Caco-2 (cell line): Measurements from ENCODE around the gene LRRC75B. TPM values are rescaled to one million over a fixed set of nuclear protein-coding genes. Genes with fewer than 3 reads are reported as not detected.

Experiments
- BruUV-seq: library from RNA; stranded (reverse); fragments of 400-500 nt; replicated peaks from 2 replicates; lab custom pipeline; 2021; lab: Mats Ljungman, UMichigan
- CTCF ChIA-PET: fragments of 300-600 bp; sonication (Branson Sonifier 250); formaldehyde crosslinking; loops from one replicate; lab custom pipeline; 2022; ENCODE audit warnings: antibody characterized with exemption; lab: Charles Lee
- POLR2A ChIA-PET: fragments of 300-600 bp; sonication (Branson Sonifier 250); formaldehyde crosslinking; loops from one replicate; lab custom pipeline; 2022; ENCODE audit warnings: antibody characterized with exemption; lab: Charles Lee
- DNase-seq, 2 experiments: peaks; one replicate each; pipeline versions ENCODE4 v3.0.0 to v3.0.0-alpha.2; 2020 to 2022
- H3K27me3 ChIP-seq: replicated peaks from 2 replicates; pipeline ENCODE4 v1.6.0; 2011; ENCODE audit warnings: low read length; ENCODE audit not compliant: control insufficient read depth, insufficient read depth
- H3K36me3 ChIP-seq: 2 replicates; pipeline ENCODE4 v1.5.1; 2011; ENCODE audit warnings: low read length; ENCODE audit not compliant: control insufficient read depth, insufficient read depth
- H3K4me1 ChIP-seq: fragments of 250-450 bp; sonication (Bioruptor Pico); 2 replicates; pipeline ENCODE4 v1.5.1; 2020; ENCODE audit warnings: mild to moderate bottlenecking
- H3K4me3 ChIP-seq: 2 replicates; pipeline ENCODE4 v1.5.1; 2011; ENCODE audit warnings: low read depth, mild to moderate bottlenecking, control low read depth, low read length
- H3K9me3 ChIP-seq: fragments of 250-450 bp; sonication (Bioruptor Pico); 2 replicates; pipeline ENCODE4 v1.5.1; 2020; ENCODE audit warnings: mild to moderate bottlenecking, moderate library complexity
- H3K27ac Mint-ChIP-seq: one replicate; pipeline ENCODE4 v1.8.0; 2022; ENCODE audit warnings: mixed read lengths; ENCODE audit not compliant: unreplicated experiment
- H3K27me3 Mint-ChIP-seq: one replicate; pipeline ENCODE4 v1.8.0; 2022; ENCODE audit warnings: mixed read lengths; ENCODE audit not compliant: insufficient read depth, unreplicated experiment
- H3K36me3 Mint-ChIP-seq: one replicate; pipeline ENCODE4 v1.8.0; 2022; ENCODE audit warnings: mild to moderate bottlenecking, mixed read lengths; ENCODE audit not compliant: insufficient read depth, unreplicated experiment
- H3K4me1 Mint-ChIP-seq: one replicate; pipeline ENCODE4 v1.8.0; 2022; ENCODE audit warnings: low read depth, mixed read lengths; ENCODE audit not compliant: unreplicated experiment
- H3K4me3 Mint-ChIP-seq: one replicate; pipeline ENCODE4 v1.8.0; 2022; ENCODE audit warnings: mild to moderate bottlenecking, moderate library complexity, mixed read lengths; ENCODE audit not compliant: unreplicated experiment
- H3K9me3 Mint-ChIP-seq: one replicate; pipeline ENCODE4 v1.8.0; 2022; ENCODE audit warnings: mixed read lengths; ENCODE audit not compliant: unreplicated experiment
- intact Hi-C: fragments of 100-400 bp; cut with micrococcal nuclease; formaldehyde crosslinking; loops from one replicate; pipeline ENCODE4 v1.10.0; 2022; ENCODE audit not compliant: unreplicated experiment
- total RNA-seq: library from RNA; stranded (reverse); gene quantifications from 2 replicates; pipeline ENCODE4 v1.2.3, GENCODE V29; 2022
- TF ChIP-seq, protein P1 (sequence below), 2 experiments: fragments of 200-600 bp in 1 of 2; IDR thresholded peaks; 1 replicate in 1 of 2; 2 replicates in 1 of 2; pipeline versions ENCODE4 v1.5.1 to v1.8.0; 2011 to 2022; ENCODE audit warnings: antibody characterized with exemption in 1 of 2, control low read depth in 1 of 2, inconsistent platforms in 1 of 2, low read depth in 1 of 2, low read length in 1 of 2, mild to moderate bottlenecking in 1 of 2, moderate library complexity in 1 of 2; ENCODE audit not compliant: insufficient read depth in 1 of 2, severe bottlenecking in 1 of 2, unreplicated experiment in 1 of 2

The LRRC75B gene
- total RNA-seq, 1 experiment from 2014 or later, result 20.4 TPM

DNA sequence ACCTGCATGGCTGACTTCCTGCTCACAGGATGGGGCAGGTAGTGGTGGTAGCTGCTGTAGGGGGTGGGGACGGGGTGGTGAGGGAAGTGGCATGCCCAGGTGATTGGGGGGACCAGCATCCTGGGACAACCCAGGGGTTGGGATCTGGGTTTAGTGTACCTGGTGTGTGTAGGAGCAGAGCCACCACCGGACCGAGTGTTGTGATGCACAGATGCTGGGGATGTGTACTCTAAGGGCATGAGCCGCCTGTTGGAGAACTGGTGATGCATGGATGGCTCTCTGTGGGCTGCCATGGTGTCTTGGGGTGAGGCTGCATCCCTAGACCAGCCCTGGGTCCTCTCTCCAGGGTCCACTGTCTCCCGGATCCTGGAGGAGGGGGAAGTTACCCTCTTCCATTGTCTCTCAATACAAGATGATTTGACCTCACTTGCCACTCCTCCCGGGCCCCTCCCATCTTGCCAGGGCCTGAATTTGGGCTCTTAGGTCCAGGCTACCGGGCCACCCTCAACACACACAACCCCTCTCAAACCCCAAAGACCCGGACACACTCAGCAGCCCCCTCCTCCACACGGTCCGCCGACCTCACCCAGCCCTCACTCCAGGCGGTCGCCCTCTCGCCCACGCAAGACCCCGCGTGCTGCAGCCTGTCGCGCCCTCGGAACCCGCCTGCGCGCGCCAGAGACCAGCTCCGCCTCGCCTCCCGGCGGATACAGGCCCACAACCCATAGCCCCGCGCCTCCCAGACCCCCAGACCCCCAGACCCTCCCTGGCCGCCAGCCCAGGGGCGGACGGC, 619 bp downstream of the LRRC75B start:
- Mint-ChIP-seq H3K9me3 (no peaks in the 10 kb centered on the region), H3K36me3 (no peaks in the 10 kb centered on the region), H3K4me1 (no peaks in the 10 kb centered on the region), H3K27me3 (no peaks in the 10 kb centered on the region), H3K27ac (peak overlapping the region; percentile 79), H3K4me3 (peak overlapping the region; percentile 86)
- POLR2A ChIA-PET, result interaction anchor here (1.0 kb wide), 1 partner anchor 197 kb away, joined by 4 read pairs; no protein-coding TSS in a partner anchor
- TSS peak; percentile 40 for BruUV-seq
- CTCF ChIA-PET, result no interaction called here
- Histone ChIP-seq H3K4me1 (peaks cover 10% of the 10 kb centered on the region), H3K9me3 (no peaks in the 10 kb centered on the region), H3K27me3 (no peaks in the 10 kb centered on the region), H3K4me3 (peak overlapping the region; percentile 82), H3K36me3 (no peaks in the 10 kb centered on the region; the same call in 1 of the 2 replicates)
- TF ChIP-seq, protein P1, sequence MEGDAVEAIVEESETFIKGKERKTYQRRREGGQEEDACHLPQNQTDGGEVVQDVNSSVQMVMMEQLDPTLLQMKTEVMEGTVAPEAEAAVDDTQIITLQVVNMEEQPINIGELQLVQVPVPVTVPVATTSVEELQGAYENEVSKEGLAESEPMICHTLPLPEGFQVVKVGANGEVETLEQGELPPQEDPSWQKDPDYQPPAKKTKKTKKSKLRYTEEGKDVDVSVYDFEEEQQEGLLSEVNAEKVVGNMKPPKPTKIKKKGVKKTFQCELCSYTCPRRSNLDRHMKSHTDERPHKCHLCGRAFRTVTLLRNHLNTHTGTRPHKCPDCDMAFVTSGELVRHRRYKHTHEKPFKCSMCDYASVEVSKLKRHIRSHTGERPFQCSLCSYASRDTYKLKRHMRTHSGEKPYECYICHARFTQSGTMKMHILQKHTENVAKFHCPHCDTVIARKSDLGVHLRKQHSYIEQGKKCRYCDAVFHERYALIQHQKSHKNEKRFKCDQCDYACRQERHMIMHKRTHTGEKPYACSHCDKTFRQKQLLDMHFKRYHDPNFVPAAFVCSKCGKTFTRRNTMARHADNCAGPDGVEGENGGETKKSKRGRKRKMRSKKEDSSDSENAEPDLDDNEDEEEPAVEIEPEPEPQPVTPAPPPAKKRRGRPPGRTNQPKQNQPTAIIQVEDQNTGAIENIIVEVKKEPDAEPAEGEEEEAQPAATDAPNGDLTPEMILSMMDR (IDR thresholded peaks at IDR 0.05; ENCODE audit: insufficient read depth in 1 of 2, low read depth in 1 of 2, low read length in 1 of 2, severe bottlenecking in 1 of 2, unreplicated experiment in 1 of 2), result no peak
- intact Hi-C loops, result no loop called here
- peak in 1 of 2 experiments; percentile 24 for DNase-seq

DNA sequence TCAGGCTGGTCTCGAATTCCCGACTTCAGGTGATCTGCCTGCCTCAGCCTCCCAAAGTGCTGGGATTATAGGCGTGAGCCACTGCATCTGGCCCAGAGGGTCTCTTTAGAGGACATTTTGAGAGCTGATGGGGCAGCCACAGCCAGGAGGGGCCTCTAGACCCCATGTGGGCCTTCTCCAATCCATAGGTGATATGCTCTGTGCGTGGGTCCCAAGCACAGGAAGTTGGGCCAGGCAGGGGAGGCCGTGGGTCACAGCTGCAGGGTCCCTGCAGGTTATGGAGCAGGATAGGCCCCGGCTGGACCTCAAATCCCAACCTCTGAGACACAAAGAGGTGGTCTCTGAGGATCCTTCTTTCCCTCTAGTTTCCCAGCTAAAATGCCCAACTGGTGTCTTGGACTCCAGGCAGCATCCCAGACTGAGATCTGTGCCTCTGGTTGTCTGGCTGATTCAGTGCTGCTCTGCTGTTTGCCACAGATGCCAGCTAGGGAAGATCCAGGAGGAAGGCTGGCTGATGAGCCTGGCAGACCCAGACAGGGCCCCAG, 1.5 kb downstream of the LRRC75B start:
- Mint-ChIP-seq H3K27me3 (no peaks in the 10 kb centered on the region), H3K36me3 (no peaks in the 10 kb centered on the region), H3K9me3 (no peaks in the 10 kb centered on the region), H3K4me1 (no peaks in the 10 kb centered on the region), H3K27ac (no peak overlapping the region), H3K4me3 (no peak overlapping the region)
- intact Hi-C loops, result no loop called here
- TF ChIP-seq, protein P1 (IDR thresholded peaks at IDR 0.05; ENCODE audit: insufficient read depth in 1 of 2, low read depth in 1 of 2, low read length in 1 of 2, severe bottlenecking in 1 of 2, unreplicated experiment in 1 of 2), result no peak
- Histone ChIP-seq H3K9me3 (no peaks in the 10 kb centered on the region), H3K27me3 (no peaks in the 10 kb centered on the region), H3K36me3 (no peaks in the 10 kb centered on the region; the same call in 1 of the 2 replicates), H3K4me3 (no peak overlapping the region), H3K4me1 (peaks cover 10% of the 10 kb centered on the region)
- POLR2A ChIA-PET, result no interaction called here
- CTCF ChIA-PET, result no interaction called here
- no peak for DNase-seq
- BruUV-seq, result no TSS peak

DNA sequence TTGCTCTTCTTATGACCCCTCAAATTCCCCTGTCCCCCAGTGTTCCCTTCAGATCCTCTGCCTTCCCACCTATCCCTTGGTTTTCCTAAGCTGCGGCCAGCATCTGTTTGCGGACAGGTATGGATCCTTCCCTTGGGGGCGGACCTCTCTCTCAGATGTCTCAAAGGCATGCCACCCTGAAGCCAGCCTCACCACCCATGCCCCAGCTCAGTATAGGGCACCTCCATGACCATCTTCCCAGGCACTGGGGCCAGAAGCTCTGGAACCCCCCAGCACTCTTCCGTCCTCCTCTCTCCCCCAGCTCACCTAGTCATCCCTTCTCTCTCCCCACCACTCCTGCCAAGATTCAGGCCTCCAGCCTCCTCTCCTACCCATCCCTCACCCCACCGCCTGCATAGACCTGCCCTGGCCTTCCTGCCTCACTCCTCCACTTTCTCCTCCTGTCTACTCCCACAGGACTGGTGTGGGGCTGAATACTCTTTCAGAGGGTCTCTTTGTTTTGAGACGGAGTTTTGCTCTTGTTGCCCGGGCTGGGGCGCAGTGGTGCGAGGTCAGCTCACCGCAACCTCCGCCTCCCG, 2.2 kb downstream of the LRRC75B start:
- Histone ChIP-seq H3K4me1 (peaks cover 10% of the 10 kb centered on the region), H3K9me3 (no peaks in the 10 kb centered on the region), H3K4me3 (no peak overlapping the region), H3K36me3 (no peaks in the 10 kb centered on the region; the same call in 1 of the 2 replicates), H3K27me3 (no peaks in the 10 kb centered on the region)
- Mint-ChIP-seq H3K27ac (no peak overlapping the region), H3K4me1 (no peaks in the 10 kb centered on the region), H3K36me3 (no peaks in the 10 kb centered on the region), H3K4me3 (no peak overlapping the region), H3K9me3 (no peaks in the 10 kb centered on the region), H3K27me3 (no peaks in the 10 kb centered on the region)
- intact Hi-C loops, result no loop called here
- CTCF ChIA-PET, result no interaction called here
- BruUV-seq, result no TSS peak
- POLR2A ChIA-PET, result no interaction called here
- TF ChIP-seq, protein P1 (IDR thresholded peaks at IDR 0.05; ENCODE audit: insufficient read depth in 1 of 2, low read depth in 1 of 2, low read length in 1 of 2, severe bottlenecking in 1 of 2, unreplicated experiment in 1 of 2), result no peak
- no peak for DNase-seq
